Stimulated activated CD8-positive, alpha-beta memory T cell treated with anti-CD3 and anti-CD28 coated beads, Interleukin-4, amount 100 ng/mL, for 24 hours (primary cell): ENCODE data around the gene SPECC1L.

ENCODE experiments used
- DNase-seq: peaks from one replicate; pipeline ENCODE4 v3.0.0-alpha.2; 2020; ENCODE audit warnings: low read depth

SPECC1L gene

DNA sequence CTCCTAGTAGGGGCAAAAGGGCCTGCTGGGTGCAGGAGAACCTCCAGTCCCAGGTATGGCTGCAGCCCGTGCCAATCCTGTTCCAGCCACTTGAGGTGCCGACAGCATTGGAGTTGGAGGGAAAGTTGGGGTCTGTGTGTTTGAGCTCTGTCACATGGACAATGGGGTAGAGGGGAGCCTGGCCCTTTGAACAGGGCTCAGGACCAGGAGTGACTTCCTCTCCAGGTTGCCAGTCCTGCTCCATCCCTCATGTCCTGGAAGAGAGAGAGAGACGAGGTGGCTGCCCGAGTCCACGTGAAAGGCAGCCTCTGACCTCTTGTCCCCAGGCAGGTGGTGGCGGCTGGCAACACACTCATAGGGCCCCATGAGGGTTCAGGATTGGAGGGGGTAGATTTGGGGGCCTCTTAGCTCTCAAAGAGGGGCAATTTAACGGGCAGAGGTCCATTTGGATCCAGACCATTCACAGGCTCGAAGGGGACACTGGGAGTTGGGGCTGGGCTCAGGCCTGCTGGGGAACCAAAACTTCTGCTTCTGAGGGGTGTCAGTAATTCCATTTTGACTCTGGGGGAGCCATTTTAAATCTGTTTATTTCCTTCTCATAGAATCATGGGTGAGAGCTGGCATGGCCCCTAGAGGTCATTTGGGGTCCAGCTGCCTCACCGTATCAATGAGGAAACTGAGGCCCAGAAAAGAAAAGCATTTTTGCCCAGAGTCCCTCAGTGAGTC is 160.8 kb downstream of the SPECC1L start:
- no peak for DNase-seq

DNA sequence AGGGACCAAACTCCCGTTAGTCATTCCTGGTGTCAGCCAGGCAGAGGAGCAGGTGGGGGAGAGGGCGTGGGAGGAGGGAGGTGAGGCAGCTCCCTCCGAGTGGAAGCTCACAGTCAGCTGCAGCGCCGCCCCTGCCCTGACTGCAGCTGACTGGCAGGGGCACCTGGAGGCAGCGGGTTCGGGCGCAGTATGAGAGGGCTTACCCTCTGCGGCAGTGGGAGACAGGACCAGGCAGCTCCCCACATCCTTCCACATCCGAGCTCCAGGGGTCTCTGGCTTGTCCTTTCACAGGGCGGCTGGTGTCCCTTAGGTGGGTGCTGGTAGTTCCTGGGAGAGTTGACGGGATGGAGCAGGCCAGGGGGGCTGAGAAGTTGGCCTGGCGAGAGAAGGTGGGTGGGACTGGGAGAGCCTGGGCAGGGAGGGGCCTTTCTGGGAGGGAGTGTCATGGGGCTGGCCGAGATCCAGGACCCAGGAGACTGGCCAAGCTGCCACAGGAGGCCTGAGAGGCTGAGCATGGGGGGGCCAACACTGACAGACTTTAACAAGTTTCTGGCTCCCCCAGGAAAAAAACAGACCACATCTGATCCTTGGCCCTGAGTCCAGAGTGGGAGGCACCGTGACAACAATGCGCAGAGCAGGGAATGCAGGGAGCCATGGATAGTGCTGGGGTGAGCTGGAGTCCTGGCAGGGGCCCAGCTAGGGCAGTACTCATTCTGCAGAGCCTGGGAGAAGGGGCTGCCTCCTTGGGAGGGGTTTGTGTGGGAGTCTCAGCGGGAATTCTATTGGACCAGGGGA is 161.6 kb downstream of the SPECC1L start:
- DNase-seq, result no peak

DNA sequence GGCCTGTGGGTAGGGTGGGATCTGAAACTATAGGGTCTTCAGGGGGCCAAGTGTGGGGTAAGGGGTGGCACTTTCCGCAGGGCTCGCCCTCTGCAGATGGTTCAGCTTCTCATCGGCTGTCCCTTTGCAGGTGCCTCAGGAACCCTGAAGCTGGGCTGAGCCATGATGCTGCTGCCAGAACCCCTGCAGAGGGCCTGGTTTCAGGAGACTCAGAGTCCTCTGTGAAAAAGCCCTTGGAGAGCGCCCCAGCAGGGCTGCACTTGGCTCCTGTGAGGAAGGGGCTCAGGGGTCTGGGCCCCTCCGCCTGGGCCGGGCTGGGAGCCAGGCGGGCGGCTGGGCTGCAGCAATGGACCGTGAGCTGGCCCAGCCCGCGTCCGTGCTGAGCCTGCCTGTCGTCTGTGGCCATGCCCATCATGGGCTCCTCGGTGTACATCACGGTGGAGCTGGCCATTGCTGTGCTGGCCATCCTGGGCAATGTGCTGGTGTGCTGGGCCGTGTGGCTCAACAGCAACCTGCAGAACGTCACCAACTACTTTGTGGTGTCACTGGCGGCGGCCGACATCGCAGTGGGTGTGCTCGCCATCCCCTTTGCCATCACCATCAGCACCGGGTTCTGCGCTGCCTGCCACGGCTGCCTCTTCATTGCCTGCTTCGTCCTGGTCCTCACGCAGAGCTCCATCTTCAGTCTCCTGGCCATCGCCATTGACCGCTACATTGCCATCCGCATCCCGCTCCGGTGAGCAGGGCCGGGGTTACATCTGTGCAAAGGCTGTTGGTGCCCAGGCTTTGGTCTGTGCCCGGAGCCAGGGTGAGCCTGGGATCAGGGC is 162.6 kb downstream of the SPECC1L start:
- DNase-seq, result no peak

DNA sequence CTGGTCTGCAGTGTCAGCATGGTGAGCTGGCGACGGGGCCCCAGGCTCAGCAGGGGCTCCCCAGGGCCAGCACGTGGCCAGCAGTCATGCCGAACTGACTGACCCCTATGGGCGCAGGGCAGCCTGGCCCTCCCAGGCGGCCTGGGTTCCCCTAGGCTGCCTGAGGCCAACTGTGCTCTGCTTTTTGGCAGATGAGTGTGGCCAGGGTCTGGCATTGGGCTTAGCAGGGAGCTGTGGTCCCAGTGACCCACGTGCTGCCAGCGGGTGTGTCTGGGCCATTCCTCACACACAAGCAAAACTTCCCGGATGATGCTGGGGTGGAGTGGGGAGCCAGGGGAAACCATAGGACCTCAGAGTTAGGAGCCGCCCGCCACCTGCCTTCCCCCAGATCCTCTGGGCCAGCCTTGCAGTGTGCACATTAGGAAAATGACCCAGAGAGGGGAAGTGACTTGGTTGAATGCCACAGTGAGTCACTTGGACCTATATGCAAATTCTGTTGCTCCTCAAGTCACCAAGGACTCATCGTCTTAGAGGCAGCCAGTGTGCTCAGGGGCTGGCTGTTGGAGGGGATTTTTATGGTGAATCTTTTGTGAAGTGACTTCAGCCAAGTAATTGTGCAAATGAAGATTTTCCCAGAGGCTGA is 163.3 kb downstream of the SPECC1L start:
- no peak for DNase-seq

DNA sequence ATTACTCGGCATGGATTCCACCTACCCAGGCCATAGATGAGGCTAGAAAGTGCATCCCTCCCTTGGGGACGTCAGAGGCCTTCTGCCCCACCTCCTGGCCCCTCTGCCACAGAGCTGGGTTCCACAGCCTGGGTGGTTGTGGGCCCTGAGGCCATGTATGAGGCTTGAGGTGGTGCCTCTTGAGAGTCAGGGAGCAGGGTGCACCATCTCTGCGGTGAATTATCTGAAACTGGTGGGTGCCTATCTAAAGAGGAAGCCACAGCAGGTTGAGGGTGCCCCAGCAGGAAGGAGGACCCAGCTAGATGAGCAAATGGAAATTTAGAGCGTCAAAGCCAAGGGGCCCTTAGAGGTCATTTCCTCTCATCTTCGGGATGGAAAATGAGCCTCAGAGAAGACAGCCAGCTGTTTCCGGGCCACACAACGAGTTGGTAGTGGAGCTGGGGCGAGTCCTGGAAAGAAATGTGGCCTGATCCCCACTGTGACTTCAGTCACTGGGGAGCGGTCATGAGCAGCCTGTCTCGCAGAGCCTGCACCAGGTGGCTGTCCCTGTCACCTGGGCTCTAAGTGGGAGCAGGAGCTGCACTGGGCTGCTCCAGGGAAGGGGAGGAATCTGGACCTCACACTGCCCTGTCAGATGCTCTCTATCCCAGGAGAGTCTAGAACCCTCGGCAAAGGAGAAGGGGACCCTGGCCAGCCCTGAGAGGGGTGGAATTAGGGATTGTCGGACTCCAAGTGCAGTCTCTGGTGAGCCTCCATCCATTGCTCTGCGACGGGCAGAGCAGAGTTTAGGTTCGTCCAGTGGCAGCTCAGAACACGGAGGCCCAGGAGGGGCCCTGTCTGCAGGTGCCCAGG is 164.1 kb downstream of the SPECC1L start:
- DNase-seq, result peak; percentile 55

DNA sequence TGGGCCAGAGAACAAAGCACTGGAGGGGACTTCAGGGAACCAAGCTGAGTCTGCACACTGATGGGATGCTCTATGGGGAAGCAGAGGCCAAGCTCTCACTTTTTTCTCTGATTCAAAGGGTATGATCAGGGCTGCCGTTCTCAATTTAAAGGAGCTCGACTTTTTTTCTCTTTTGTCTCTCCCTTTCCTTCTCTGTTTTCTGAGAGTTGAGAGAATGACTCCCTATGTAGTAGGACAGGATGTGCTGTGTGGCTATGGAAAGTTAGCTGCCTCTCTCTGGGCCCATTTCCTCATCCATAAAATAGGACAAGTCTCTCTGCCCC is 164.7 kb downstream of the SPECC1L start:
- DNase-seq, result no peak

DNA sequence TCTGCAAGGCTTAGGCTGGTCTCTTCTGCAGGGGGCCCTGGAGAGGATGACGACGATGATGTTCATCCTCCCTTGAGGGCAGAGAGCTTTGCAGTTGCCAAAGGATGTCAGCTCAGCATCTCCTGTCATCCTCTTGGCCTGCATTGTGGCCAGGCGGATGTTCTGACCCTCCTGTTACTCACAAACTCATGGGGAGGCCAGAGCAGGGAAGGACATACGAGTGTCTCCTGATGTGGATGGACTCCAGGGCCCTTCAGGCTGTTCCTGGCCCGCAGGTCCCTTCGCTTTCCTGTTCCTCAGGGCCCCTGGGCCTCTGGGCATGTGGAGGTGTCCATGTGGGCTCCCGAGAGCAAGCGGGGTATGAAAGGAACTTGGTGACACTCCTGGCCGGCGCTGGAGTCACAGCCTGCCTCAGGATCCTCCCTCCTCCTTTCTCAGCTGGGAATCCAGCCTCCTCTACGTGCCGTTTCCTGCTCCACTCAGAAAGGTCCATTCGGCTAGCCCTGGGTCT is 165.3 kb downstream of the SPECC1L start:
- no peak for DNase-seq

DNA sequence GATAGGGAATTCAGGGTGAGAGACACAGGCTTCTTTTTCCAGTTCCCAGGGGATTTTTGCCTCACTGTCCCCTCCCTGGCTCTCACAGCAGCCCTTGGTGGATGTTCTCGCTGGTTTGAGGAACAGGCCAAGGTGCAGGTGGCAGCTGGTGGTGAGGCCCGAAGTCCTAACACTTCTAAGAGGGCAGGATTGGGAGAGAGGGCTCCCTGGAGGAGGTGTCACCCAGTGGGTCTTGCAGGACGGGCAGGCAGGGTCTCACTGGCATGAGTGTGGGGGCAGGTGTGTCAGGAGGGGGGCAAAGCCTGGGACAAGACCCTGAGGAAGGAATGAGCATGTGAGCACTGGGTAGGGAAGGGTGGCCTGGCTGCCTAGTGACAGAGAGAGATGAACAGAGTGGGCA is 165.9 kb downstream of the SPECC1L start:
- DNase-seq, result no peak

DNA sequence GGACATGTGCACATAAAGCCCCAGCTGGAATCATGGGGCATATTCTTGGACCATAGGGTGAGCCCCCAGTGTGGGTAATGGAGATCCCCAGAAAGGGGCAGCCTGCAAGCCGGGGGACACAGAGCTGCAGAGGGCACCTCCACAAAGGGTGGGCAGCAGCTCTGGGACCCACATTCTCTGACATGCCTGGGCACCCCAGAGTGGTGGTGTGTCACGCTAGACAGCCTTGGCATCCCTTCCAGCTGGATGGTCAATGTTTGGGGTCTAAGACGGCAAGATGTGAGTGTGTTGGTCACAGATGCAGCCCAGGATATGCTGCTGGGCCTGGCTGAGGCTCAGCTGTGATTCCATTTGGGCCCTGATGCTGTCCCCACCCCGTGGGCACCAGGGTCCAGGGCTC is 166.5 kb downstream of the SPECC1L start:
- no peak for DNase-seq

DNA sequence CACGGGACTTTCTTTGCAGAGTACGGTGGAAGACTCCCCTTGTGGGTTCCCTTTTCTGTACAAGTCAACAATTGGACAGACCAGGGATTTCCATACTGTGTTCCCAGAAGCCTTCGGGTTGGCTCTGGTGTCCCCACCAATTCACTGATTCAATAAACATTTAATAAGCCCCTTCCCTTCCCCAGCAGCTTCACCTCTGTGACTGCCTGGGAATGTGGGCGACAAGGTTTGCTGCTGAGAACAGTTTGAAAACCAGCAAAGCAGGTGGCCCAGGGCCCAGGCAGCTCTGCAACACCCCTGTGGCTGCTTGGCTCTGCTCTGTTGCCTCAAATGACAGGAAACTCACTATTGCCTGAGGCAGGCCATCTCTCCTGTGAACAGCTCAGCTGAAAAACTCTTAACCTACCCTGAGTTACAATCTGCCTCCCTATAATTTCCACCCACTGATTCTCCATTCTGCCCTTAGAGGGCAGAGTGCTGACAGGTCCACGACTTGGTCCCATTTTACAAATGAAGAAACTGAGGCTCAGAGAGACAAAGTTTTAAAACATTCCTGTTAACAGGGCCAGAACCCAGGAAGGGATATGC is 167.2 kb downstream of the SPECC1L start:
- DNase-seq, result no peak

DNA sequence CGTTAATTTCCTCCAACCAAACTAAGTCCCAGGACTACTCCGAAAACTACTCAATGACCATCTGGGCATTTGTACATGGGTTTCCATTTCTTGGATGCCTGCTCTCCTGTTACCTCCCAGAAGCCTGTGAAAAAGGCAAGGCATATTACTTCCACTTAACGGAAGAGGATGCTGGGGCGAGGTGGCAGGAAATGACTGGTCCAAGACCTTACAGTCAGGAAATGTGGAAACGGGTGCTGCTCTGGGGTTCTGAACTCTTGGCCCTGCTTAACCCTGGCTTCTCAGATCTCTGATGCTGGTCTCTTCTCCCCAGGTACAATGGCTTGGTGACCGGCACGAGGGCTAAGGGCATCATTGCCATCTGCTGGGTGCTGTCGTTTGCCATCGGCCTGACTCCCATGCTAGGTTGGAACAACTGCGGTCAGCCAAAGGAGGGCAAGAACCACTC is 169.7 kb downstream of the SPECC1L start:
- DNase-seq, result no peak

DNA sequence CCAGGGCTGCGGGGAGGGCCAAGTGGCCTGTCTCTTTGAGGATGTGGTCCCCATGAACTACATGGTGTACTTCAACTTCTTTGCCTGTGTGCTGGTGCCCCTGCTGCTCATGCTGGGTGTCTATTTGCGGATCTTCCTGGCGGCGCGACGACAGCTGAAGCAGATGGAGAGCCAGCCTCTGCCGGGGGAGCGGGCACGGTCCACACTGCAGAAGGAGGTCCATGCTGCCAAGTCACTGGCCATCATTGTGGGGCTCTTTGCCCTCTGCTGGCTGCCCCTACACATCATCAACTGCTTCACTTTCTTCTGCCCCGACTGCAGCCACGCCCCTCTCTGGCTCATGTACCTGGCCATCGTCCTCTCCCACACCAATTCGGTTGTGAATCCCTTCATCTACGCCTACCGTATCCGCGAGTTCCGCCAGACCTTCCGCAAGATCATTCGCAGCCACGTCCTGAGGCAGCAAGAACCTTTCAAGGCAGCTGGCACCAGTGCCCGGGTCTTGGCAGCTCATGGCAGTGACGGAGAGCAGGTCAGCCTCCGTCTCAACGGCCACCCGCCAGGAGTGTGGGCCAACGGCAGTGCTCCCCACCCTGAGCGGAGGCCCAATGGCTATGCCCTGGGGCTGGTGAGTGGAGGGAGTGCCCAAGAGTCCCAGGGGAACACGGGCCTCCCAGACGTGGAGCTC is 170.2 kb downstream of the SPECC1L start:
- no peak for DNase-seq

DNA sequence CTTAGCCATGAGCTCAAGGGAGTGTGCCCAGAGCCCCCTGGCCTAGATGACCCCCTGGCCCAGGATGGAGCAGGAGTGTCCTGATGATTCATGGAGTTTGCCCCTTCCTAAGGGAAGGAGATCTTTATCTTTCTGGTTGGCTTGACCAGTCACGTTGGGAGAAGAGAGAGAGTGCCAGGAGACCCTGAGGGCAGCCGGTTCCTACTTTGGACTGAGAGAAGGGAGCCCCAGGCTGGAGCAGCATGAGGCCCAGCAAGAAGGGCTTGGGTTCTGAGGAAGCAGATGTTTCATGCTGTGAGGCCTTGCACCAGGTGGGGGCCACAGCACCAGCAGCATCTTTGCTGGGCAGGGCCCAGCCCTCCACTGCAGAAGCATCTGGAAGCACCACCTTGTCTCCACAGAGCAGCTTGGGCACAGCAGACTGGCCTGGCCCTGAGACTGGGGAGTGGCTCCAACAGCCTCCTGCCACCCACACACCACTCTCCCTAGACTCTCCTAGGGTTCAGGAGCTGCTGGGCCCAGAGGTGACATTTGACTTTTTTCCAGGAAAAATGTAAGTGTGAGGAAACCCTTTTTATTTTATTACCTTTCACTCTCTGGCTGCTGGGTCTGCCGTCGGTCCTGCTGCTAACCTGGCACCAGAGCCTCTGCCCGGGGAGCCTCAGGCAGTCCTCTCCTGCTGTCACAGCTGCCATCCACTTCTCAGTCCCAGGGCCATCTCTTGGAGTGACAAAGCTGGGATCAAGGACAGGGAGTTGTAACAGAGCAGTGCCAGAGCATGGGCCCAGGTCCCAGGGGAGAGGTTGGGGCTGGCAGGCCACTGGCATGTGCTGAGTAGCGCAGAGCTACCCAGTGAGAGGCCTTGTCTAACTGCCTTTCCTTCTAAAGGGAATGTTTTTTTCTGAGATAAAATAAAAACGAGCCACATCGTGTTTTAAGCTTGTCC is 171.0 kb downstream of the SPECC1L start:
- no peak for DNase-seq

DNA sequence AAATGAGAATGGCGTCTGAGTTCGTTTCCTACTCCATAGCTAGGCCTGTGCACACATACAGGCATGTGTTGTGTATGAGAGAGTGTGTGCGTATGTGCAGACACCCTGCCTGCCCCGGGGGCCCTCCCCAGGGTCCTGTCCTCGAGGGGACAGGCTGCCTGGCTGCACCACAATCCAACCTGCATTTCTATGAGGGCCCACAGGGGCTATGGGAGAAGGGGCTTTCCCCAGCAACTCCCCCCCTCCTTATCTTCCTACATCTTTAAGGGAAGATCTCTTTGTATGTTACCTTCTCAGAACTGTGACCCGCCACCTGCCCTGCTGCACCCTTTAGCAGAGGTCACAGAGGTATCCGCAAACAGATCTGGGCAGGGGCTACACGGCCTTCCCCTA is 171.7 kb downstream of the SPECC1L start:
- DNase-seq, result no peak

DNA sequence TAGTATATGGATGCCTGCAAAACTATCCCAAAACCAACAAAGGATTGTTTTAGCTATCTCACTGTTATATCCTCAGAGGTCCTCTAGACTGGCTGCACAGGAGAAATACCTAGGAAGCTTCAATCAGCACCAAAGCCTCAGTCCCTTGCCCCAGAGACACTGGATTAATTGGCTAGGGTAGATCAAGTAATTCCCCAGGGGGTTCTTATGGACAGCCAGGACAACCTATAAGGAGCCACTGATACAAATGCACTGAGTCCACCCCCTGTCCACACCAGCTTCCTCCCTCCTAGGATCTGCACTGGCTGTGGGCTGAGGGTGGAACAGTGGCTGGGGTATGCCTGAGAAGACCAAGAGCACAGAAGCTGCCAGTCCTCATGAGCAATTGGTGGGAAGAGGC is 173.0 kb downstream of the SPECC1L start:
- DNase-seq, result no peak

DNA sequence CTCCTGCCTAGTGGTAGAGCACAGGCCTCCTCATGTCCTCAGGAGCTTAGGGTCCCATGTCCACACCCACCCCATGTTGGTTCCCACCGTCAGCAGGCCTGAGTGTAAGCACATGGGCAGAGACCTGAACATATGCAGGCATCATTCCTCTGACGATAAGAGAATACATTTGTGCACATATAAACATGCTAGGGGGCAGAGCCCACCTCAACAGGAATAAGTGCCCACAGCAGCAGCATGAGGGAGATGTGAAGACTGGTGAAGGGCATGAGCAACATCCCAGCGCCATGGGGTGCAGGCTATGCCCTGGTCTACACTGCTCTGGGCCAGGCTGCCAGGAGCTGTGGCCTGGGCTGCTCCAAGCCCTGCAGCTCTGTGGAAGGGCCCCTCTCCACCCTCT is 173.6 kb downstream of the SPECC1L start:
- no peak for DNase-seq

DNA sequence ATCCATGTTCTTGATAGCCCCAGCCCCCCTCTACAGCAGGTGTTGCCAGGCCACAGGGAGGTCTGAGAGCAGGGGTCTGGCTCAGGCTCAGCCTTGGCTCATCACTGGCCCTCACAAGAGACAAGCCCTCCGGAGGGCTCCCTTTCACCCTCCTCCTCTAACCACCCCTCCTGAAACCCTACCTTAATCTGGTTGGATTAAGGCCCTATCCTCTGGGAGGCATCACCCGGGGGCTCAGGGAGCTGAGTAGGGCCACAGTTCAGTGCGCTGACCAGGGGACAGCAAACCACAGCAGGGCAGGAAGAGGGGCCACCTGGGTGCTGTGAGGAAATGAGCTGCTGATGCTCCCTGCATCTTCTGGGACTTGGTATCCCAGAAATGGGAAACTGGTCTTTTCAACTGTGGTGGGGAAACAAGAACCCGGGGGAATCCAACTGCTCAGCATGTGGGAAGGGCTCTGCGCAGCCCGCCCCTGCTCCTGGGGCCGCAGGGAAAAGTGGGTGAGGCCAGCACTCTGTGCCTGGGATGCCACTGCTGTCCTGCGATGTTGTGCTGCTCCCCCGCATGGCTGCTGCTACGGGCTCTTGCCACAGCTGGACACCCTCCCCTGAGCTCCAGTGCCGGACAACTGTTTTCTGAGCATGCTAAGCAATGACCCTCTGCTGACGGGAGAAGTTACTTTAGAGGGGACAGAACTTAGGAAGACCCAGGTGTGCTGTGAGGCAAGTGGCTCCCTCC is 174.3 kb downstream of the SPECC1L start:
- DNase-seq, result no peak
